Cerebellar cortex (tissue), 1 donor: ENCODE results near the gene TRAF2.

Experiments
- DNase-seq: peaks from one replicate; pipeline ENCODE4 v3.0.0-alpha.2; 2015; ENCODE audit warnings: low spot score

TRAF2 gene

DNA sequence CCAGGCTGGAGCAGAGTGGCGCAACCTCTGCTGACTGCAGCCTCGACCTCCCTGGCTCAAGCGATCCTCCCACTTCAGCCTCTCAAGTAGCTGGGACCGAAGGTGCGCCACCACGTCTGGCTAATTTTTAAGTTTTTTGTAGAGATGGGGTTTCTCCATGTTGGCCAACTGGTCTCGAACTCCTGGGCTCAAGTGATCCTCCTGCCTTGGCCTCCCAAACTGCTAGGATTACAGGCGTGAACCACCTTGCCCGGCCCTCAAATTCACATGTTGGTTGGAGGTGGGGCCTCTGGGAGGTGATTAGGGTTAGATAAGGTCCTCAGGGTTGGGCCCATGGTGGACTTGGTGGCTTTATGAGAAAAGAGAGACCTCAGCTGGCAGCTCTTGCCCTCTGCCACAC, 75.8 kb downstream of the TRAF2 start:
- no peak for DNase-seq

DNA sequence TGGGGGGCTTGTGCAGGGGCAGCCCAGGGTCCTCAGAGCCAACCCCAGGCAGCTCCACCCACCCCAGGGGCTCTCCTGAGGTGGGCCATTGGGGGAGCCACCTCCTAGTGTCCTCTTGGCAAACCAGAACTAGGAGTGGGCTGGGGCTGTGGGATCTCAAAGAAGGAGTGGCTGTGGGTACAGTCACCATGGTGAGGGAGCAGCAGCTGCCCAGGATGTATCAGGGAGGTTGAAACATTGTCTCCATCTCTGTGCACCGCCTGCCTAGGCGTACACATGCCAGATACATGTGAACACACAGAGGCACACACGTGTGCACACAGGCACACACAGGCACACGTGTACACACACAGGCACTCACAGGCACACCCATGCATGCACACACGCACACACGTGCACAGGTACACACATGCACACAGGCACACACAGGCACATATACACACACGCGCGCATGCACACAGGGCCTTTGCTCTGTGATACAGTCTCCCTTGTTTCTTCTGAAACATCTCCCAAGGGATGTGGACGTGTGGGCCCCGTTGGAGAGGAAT, 76.5 kb downstream of the TRAF2 start:
- no peak for DNase-seq

- no peak for DNase-seq
Measured at GRCh38 chr9:136963341-136963740, 77.0 kb downstream of the TRAF2 start.

DNA sequence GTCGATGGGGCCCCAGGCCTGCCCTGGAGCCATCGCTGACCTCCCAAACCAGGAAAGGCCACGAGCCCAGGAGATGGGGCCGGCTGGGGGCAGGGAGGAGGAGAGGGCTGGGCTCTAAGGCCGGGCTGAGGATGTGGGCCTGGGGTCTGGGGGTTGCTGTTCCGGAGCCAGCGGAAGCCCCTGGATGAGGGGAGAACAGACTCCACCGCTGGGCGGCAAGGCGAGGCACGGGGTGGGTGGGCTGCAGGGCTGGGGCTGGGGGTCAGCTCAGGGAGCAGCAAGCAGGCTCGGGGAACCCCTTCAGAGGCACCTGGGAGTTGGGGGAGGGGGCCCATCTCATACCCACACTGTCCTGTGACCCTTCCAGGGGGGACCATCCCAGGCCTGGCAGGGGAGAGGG, 77.4 kb downstream of the TRAF2 start:
- DNase-seq, result no peak

- DNase-seq, result no peak
Measured at GRCh38 chr9:136964171-136964689, 77.9 kb downstream of the TRAF2 start.

- DNase-seq, result no peak
Measured at GRCh38 chr9:136964833-136965422, 78.6 kb downstream of the TRAF2 start.

- DNase-seq, result peak; percentile 41
Measured at GRCh38 chr9:136965771-136966484, 79.6 kb downstream of the TRAF2 start.

GRCh38 chr9:136968333-136969127, 82.2 kb downstream of the TRAF2 start:
- DNase-seq, result no peak

DNA sequence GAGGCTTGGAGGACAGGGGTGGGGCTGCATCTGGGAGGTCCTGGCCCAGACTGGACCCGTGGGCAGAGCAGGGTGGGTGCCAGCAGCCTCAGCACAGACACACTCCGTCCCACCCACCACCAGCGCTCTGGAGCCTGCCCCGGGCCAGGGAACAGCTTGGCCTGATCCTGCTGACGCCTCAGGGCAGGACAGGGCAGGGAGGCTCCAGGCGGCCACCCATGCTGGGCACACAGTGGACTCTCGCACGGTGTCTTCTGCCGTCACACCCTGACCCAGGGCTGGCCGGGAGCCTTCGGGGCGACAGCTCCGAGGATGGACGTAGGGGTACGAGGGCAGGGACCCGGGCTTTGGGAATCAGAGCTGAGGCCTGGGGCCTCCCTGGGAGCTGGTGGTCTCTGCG, 82.8 kb downstream of the TRAF2 start:
- DNase-seq, result no peak

DNA sequence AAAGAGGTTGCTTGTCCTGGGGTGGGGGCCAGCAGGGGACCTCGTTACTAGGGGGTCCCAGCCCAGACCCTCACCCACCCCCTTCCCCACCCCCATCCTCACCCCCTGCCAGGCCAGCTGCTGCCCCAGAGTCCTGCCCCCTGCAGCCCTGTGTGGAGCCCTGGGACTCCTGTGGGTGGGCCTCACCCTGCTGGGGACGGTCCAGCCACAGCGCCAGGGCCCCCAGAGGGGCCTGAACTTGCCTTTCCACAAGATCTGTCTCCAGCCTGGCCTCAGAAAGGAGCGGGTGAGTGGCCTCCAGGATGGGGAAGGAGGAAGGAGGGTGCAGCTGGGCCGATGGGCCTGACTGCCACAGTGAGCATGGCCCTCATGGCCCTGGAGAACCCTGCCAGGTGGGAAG, 83.5 kb downstream of the TRAF2 start:
- DNase-seq, result no peak

DNA sequence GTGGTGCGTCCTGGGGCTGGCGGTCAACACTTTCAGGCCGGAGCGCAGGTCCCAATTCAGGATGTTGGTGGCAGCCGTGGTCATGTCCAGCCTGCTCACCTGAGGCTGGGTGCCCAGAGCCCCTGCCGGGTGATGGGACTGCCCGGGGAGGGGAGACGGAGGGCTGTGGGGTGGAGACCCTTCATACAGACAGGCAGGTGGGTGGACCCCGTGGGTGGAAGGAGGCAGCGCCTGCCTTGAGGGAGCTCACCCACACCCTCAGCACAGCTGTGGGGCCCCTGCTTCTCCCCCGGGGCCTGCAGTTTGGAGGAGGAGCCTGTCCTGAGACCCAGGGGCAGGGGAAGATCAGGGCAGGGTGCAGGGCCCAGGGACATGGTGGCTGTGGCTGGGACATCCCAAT, 84.0 kb downstream of the TRAF2 start:
- DNase-seq, result no peak

GRCh38 chr9:136971746-136972145, 85.4 kb downstream of the TRAF2 start:
- DNase-seq, result no peak

DNA sequence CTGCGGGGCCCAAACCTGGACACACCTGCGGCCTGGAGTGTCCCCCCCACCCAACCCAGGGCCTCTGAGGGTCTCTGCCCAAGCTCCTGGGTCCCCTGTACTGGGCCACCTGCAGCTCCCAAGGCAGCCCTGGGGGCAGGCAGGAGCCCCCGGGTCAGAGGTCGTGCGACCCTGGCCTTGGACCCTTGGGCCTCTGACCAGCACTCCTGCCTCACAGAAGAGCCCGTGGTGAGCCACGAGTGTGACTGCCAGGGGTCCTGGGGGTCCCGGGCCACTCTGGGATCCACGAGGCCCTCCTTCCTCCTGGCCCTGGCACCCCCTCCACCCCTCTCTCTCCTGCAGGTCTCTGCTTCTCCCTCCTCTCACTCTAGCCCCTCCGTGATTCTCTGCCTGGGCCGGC, 86.0 kb downstream of the TRAF2 start:
- DNase-seq, result no peak

GRCh38 chr9:136972743-136973142, 86.4 kb downstream of the TRAF2 start:
- DNase-seq, result no peak

DNA sequence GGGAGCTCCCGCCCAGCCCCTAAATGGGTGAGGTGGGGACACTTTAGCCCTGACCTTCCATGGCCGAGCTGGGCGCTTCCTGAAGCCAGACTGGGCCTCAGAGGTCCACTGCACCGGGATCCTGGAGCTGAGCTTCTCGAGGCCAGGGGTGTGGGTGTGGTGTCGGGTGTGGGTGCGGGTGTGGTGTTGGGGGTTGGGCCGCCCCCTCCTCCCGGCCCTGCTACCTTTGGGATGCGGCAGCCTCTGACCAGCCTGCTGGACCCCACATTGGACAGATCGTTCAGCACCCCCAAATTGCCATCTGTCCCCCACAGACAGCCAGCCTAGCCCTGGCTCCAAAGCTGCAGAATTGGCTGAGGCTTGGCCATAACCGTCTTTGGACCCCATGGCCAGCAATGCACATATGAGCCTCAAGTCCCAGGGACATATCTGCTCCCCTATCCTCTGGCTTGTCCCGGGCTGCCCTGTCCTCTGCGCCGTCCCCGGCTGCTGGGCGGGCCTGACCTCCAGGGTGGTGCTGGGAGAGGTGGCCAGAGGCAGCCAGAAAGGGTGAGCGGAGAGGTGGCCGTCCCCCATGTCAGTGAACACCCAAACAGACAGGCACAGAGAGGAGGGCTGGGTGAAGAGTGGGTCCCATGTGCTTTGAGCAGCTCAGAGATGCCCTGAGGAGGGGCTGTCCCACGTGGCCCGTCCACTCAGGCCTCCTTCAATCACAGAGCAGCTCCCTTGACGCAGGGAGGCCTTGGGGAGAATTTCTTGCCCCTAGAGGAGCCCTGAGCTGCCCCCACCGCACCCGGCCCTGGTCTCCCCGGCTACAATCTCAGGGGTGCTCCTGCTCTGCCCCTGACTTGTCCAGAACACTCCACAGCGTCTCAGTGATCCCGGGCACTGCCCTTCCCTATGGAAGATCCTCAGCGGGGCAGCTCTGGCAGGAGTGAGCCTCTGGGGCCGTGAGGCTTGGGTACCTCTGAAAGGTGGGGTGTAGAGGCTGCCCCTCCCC, 87.6 kb downstream of the TRAF2 start:
- DNase-seq, result no peak

DNA sequence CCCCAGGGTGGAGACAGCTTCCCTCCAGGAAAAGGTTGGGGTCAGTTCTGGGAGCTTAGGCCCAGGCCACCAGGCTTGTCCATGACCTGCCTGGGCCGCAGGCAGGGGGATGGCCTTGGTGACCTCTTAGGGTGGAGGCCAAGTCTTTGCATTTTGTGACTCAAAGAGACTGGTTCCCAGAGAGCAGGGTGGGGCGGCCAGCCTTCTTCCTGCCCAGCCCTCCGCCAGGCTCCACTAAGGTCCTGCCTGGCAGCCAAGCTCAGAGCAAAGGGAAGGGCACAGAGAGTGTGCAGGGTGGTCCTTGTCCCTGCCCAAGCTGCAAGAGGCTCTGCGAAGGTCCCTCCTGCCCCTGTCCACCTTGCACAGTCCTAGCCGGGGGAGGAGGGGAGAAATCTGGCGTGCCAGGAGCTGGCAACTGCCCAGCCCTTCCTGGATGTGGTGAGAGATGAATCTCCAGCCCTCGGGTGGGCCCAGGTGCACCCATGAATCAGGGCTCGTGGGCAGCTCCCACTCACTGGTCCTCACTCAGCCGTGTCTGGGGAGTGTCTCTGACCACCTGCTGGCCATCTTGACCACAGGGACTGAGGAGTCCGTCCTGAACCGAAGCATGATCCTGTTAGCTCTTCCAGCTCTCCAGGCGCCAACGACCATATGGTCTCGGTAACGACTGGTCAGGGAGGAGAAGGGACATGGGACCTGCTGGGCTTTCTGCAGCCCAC, 88.7 kb downstream of the TRAF2 start:
- peak; percentile 44 for DNase-seq

GRCh38 chr9:136975644-136976043, 89.3 kb downstream of the TRAF2 start:
- DNase-seq, result peak; percentile 66
